ENCODE data around the gene KRT78.

The KRT78 gene

GRCh38 chr12:52838609-52839435, 10.0 kb downstream of the KRT78 start:
- no peak for DNase-seq (ENCODE audit: low spot score)

GRCh38 chr12:52837781-52838608, 10.8 kb downstream of the KRT78 start:
- no peak for DNase-seq (ENCODE audit: low spot score)

GRCh38 chr12:52837413-52837741, 11.4 kb downstream of the KRT78 start:
- DNase-seq (ENCODE audit: low spot score), result no peak

- DNase-seq (ENCODE audit: low spot score), result no peak
Measured at GRCh38 chr12:52836491-52837412, 12.0 kb downstream of the KRT78 start.

- DNase-seq (ENCODE audit: low spot score), result no peak
Measured at GRCh38 chr12:52836042-52836466, 12.7 kb downstream of the KRT78 start.

GRCh38 chr12:52835271-52836041, 13.3 kb downstream of the KRT78 start:
- no peak for DNase-seq (ENCODE audit: low spot score)

- no peak for DNase-seq (ENCODE audit: low spot score)
Measured at GRCh38 chr12:52834727-52835001, 14.1 kb downstream of the KRT78 start.

GRCh38 chr12:52833922-52834726, 14.7 kb downstream of the KRT78 start, which contains the start of gene KRT79:
Gene KRT79, minus strand, starts transcription at chr12:52834311. Its CDS starts 51 bp downstream, at chr12:52834260.
- no peak for DNase-seq (ENCODE audit: low spot score)

GRCh38 chr12:52832985-52833905, 15.5 kb downstream of the KRT78 start:
- DNase-seq (ENCODE audit: low spot score), result no peak

GRCh38 chr12:52832451-52832850, 16.3 kb downstream of the KRT78 start:
- DNase-seq (ENCODE audit: low spot score), result no peak

GRCh38 chr12:52831251-52831650, 17.5 kb downstream of the KRT78 start:
- DNase-seq (ENCODE audit: low spot score), result no peak

- DNase-seq (ENCODE audit: low spot score), result no peak
Measured at GRCh38 chr12:52829986-52830770, 18.6 kb downstream of the KRT78 start.

GRCh38 chr12:52828591-52829021, 20.2 kb downstream of the KRT78 start:
- DNase-seq (ENCODE audit: low spot score), result no peak

- DNase-seq (ENCODE audit: low spot score), result no peak
Measured at GRCh38 chr12:52828156-52828555, 20.6 kb downstream of the KRT78 start.

GRCh38 chr12:52827499-52828090, 21.2 kb downstream of the KRT78 start:
- DNase-seq (ENCODE audit: low spot score), result no peak

GRCh38 chr12:52826611-52827498, 21.9 kb downstream of the KRT78 start:
- no peak for DNase-seq (ENCODE audit: low spot score)

- DNase-seq (ENCODE audit: low spot score), result no peak
Measured at GRCh38 chr12:52825961-52826360, 22.8 kb downstream of the KRT78 start.
